Measurements from ENCODE around the gene CORO6. TPM values are rescaled to one million over a fixed set of nuclear protein-coding genes. Genes with fewer than 3 reads are reported as not detected.

The CORO6 gene
- total and polyA plus RNA-seq, 8 donors, result 1.1 to 53.1 (median 14.2) TPM

DNA sequence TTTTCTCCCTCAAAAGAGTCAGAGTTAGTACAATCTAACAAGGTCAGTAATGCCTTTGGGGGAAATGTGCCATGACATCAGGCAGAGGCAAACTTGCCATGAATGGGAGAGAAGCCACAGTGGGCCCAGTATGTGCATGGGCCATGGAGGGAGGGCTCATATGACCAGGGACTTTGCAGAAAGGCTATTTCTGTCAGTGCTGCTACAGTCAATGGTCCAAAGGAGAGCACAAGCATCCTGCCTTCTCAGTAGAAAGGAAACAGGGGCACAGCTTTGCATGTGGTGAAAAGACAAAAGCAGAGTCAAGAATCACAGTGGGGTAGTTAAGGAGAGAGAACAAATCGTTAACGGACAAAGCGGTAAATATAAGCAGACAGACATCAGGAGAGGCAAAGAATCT, 11.2 kb upstream of the CORO6 start:
- WGBS, 5 donors, result 92 to 95% (median 94%) methylated on average over 3 of the region's 3 CpGs
- peaks cover 25 to 86% (median 72%) of the 10 kb centered on the region in 4 donors for H3K36me3 ChIP-seq
- no peak for DNase-seq
- H3K9me3 ChIP-seq, result no peaks in the 10 kb centered on the region
- intact Hi-C loops (cut with DNase I; ENCODE audit: low total_unique reads), result no loop called here
- H3K27me3 ChIP-seq, result no peaks in the 10 kb centered on the region
- peaks cover 0 to under 1% (median 0%) of the 10 kb centered on the region in 4 donors for H3K4me1 ChIP-seq
- TF ChIP-seq, protein P1, sequence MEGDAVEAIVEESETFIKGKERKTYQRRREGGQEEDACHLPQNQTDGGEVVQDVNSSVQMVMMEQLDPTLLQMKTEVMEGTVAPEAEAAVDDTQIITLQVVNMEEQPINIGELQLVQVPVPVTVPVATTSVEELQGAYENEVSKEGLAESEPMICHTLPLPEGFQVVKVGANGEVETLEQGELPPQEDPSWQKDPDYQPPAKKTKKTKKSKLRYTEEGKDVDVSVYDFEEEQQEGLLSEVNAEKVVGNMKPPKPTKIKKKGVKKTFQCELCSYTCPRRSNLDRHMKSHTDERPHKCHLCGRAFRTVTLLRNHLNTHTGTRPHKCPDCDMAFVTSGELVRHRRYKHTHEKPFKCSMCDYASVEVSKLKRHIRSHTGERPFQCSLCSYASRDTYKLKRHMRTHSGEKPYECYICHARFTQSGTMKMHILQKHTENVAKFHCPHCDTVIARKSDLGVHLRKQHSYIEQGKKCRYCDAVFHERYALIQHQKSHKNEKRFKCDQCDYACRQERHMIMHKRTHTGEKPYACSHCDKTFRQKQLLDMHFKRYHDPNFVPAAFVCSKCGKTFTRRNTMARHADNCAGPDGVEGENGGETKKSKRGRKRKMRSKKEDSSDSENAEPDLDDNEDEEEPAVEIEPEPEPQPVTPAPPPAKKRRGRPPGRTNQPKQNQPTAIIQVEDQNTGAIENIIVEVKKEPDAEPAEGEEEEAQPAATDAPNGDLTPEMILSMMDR (IDR thresholded peaks at IDR 0.05), result no peak
- TF ChIP-seq POLR2A (IDR thresholded peaks at IDR 0.05) (no peak), EP300 (IDR thresholded peaks at IDR 0.05) (no peak), POLR2AphosphoS5 (IDR thresholded peaks at IDR 0.05) (no peak)
- no peak overlapping the region for H3K4me3 ChIP-seq
- H3K27ac ChIP-seq, result no peak overlapping the region

- TF ChIP-seq EP300 (IDR thresholded peaks at IDR 0.05), result no peak
- TF ChIP-seq POLR2A (IDR thresholded peaks at IDR 0.05), result no peak
- no peak for TF ChIP-seq POLR2AphosphoS5 (IDR thresholded peaks at IDR 0.05)
- TF ChIP-seq, protein P1 (IDR thresholded peaks at IDR 0.05), result no peak
- intact Hi-C loops (cut with DNase I; ENCODE audit: low total_unique reads), result no loop called here
- H3K36me3 ChIP-seq, result peaks cover 25 to 76% (median 62%) of the 10 kb centered on the region in 4 donors
- H3K27me3 ChIP-seq, result no peaks in the 10 kb centered on the region
- no peaks in the 10 kb centered on the region for H3K9me3 ChIP-seq
- 82 to 91% (median 90%) methylated on average over 6 of the region's 6 CpGs for WGBS, 5 donors
- no peak for DNase-seq
- H3K4me3 ChIP-seq, result no peak overlapping the region
- no peaks in the 10 kb centered on the region for H3K4me1 ChIP-seq
- no peak overlapping the region for H3K27ac ChIP-seq
These were observed 8.0 kb upstream of the CORO6 start for GRCh38 chr17:29630630-29631193.

GRCh38 chr17:29629839-29630238, 7.1 kb upstream of the CORO6 start:
- no peak overlapping the region for H3K4me3 ChIP-seq
- H3K27me3 ChIP-seq, result no peaks in the 10 kb centered on the region
- intact Hi-C loops (cut with DNase I; ENCODE audit: low total_unique reads), result no loop called here
- H3K27ac ChIP-seq, result no peak overlapping the region
- peaks cover 25 to 67% (median 53%) of the 10 kb centered on the region in 4 donors for H3K36me3 ChIP-seq
- WGBS, 5 donors, result 60 to 77% (median 63%) methylated on average over 2 of the region's 2 CpGs
- no peak for DNase-seq
- TF ChIP-seq EP300 (IDR thresholded peaks at IDR 0.05), result no peak
- no peak for TF ChIP-seq POLR2A (IDR thresholded peaks at IDR 0.05)
- TF ChIP-seq, protein P1 (IDR thresholded peaks at IDR 0.05), result no peak
- TF ChIP-seq POLR2AphosphoS5 (IDR thresholded peaks at IDR 0.05), result no peak
- H3K4me1 ChIP-seq, result peaks cover 0 to 4% (median 0%) of the 10 kb centered on the region in 4 donors
- H3K9me3 ChIP-seq, result no peaks in the 10 kb centered on the region

DNA sequence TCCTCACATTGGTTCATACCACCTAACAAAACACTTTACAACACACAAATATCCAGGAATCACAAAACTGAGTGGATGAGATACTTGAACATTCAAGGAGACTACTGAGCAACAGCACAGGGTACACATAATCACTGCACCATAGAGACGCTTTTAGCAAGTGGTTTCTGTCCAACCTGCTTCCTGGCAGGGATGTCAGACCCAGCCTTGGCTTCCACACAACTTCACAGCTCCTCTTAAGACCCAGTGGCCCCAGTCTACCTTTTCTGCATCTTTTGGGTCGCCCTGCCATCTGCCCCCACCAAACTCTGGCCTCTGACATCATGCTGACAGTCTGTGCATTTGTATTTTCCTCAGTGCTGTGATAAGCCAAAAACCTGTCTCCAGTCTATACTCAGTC, 5.9 kb upstream of the CORO6 start:
- TF ChIP-seq POLR2A (IDR thresholded peaks at IDR 0.05), result no peak
- no peak for TF ChIP-seq EP300 (IDR thresholded peaks at IDR 0.05)
- TF ChIP-seq, protein P1 (IDR thresholded peaks at IDR 0.05), result no peak
- no peak for TF ChIP-seq POLR2AphosphoS5 (IDR thresholded peaks at IDR 0.05)
- no peak for DNase-seq
- no peak overlapping the region for H3K4me3 ChIP-seq
- H3K9me3 ChIP-seq, result no peaks in the 10 kb centered on the region
- intact Hi-C loops (cut with DNase I; ENCODE audit: low total_unique reads), result no loop called here
- H3K27ac ChIP-seq, result no peak overlapping the region
- H3K4me1 ChIP-seq, result peaks cover 0 to 4% (median 0%) of the 10 kb centered on the region in 4 donors
- H3K27me3 ChIP-seq, result no peaks in the 10 kb centered on the region
- WGBS, 5 donors, result 81 to 95% (median 90%) methylated on average over 2 of the region's 2 CpGs
- H3K36me3 ChIP-seq, result peaks cover 25 to 55% (median 41%) of the 10 kb centered on the region in 4 donors
